Measurements from ENCODE around the gene SCAF8. TPM values are rescaled to one million over a fixed set of nuclear protein-coding genes. Genes with fewer than 3 reads are reported as not detected.

Gene SCAF8
- total RNA-seq, 1 experiment from 2014 or later: 49.5 TPM

DNA sequence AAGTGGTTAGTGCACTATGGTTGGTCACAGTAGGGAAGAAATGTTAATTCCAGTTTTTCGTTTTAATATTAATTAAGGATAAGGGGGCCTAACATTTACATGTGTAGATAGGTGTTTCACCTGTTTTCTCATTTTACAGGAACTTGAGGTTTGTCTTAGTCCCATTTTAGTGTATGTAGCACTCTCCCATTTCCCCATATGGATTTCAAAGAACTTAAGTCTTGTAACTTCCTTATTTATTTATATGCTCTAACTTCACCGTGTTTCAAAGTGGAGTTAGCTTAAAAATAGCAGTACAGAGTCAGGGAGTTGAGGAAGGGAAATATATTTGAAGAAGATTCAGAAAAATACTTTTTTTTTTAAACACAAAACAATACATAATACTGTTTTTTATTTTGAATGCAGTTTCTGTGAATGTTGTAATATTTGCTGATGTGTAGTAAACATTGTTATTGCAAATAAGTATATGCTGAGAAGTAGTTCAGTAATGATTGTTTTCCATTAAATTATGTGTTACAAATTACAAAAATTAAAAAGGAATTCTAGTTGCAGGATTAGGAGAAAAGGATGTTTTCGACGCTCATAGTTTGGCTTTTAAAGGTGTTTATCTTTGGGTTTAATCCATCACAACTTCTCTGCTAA, 3.5 kb downstream of the SCAF8 start:
- peaks cover 21% of the 10 kb centered on the region for H3K4me1 ChIP-seq (ENCODE audit: insufficient read depth, low read length, poor library complexity, severe bottlenecking)
- no peak for DNase-seq (ENCODE audit: low spot score)
- H3K27ac ChIP-seq (ENCODE audit: low read depth, low read length, poor library complexity, severe bottlenecking): no peak overlapping the region
- CTCF ChIA-PET: no interaction called here
- no peaks in the 10 kb centered on the region for H3K27me3 ChIP-seq (replicated peaks; ENCODE audit: insufficient read depth, low read depth, low read length, poor library complexity)
- POLR2A ChIA-PET (ENCODE audit: low non-redundant PET): no interaction called here
- no peaks in the 10 kb centered on the region for H3K9me3 ChIP-seq (ENCODE audit: low read depth, low read length, poor library complexity, severe bottlenecking)
- TF ChIP-seq EZH2 (IDR thresholded peaks at IDR 0.05; ENCODE audit: borderline replicate concordance, low read depth, low read length, poor library complexity, severe bottlenecking): no peak
- TF ChIP-seq, protein P1, sequence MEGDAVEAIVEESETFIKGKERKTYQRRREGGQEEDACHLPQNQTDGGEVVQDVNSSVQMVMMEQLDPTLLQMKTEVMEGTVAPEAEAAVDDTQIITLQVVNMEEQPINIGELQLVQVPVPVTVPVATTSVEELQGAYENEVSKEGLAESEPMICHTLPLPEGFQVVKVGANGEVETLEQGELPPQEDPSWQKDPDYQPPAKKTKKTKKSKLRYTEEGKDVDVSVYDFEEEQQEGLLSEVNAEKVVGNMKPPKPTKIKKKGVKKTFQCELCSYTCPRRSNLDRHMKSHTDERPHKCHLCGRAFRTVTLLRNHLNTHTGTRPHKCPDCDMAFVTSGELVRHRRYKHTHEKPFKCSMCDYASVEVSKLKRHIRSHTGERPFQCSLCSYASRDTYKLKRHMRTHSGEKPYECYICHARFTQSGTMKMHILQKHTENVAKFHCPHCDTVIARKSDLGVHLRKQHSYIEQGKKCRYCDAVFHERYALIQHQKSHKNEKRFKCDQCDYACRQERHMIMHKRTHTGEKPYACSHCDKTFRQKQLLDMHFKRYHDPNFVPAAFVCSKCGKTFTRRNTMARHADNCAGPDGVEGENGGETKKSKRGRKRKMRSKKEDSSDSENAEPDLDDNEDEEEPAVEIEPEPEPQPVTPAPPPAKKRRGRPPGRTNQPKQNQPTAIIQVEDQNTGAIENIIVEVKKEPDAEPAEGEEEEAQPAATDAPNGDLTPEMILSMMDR (conservative IDR thresholded peaks at IDR 0.05; ENCODE audit: low read depth, low read length): no peak
- intact Hi-C loops (cut with micrococcal nuclease; ENCODE audit: unreplicated experiment): no loop called here
- no TSS peak for BruUV-seq (replicated peaks)
- no peaks in the 10 kb centered on the region for H3K36me3 ChIP-seq (ENCODE audit: insufficient read depth, low read length, poor library complexity, severe bottlenecking)
- no peak overlapping the region for H3K4me3 ChIP-seq (ENCODE audit: low read depth, low read length, poor library complexity, severe bottlenecking)

DNA sequence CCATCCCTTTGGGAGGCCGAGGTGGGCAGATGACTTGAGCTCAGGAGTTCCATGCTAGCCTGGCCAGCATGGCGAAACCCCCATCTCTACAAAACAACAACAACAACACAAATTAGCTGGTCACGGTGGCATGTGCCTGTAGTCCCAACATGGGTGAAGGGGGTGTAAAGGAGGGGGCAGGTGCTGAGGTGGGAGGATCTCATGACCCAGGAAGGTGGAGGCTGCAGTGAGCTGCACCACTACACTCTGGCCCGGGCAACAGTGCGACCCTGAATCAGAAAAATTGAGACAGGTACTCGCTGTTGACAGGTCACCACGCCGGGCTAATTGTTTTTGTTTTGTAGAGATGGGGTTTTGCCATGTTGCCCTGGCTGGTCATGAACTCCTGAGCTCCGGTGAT, 4.2 kb downstream of the SCAF8 start:
- no TSS peak for BruUV-seq (replicated peaks)
- no peaks in the 10 kb centered on the region for H3K36me3 ChIP-seq (ENCODE audit: insufficient read depth, low read length, poor library complexity, severe bottlenecking)
- POLR2A ChIA-PET (ENCODE audit: low non-redundant PET): interaction anchor here (0.6 kb wide), 1 partner anchor 88 kb away, joined by 12 read pairs; no protein-coding TSS in a partner anchor
- no peak overlapping the region for H3K27ac ChIP-seq (ENCODE audit: low read depth, low read length, poor library complexity, severe bottlenecking)
- intact Hi-C loops (cut with micrococcal nuclease; ENCODE audit: unreplicated experiment): no loop called here
- TF ChIP-seq, protein P1 (conservative IDR thresholded peaks at IDR 0.05; ENCODE audit: low read depth, low read length): no peak
- no peak for TF ChIP-seq EZH2 (IDR thresholded peaks at IDR 0.05; ENCODE audit: borderline replicate concordance, low read depth, low read length, poor library complexity, severe bottlenecking)
- no peak for DNase-seq (ENCODE audit: low spot score)
- no peaks in the 10 kb centered on the region for H3K9me3 ChIP-seq (ENCODE audit: low read depth, low read length, poor library complexity, severe bottlenecking)
- no peaks in the 10 kb centered on the region for H3K27me3 ChIP-seq (replicated peaks; ENCODE audit: insufficient read depth, low read depth, low read length, poor library complexity)
- no peak overlapping the region for H3K4me3 ChIP-seq (ENCODE audit: low read depth, low read length, poor library complexity, severe bottlenecking)
- CTCF ChIA-PET: no interaction called here
- H3K4me1 ChIP-seq (ENCODE audit: insufficient read depth, low read length, poor library complexity, severe bottlenecking): peaks cover 19% of the 10 kb centered on the region

DNA sequence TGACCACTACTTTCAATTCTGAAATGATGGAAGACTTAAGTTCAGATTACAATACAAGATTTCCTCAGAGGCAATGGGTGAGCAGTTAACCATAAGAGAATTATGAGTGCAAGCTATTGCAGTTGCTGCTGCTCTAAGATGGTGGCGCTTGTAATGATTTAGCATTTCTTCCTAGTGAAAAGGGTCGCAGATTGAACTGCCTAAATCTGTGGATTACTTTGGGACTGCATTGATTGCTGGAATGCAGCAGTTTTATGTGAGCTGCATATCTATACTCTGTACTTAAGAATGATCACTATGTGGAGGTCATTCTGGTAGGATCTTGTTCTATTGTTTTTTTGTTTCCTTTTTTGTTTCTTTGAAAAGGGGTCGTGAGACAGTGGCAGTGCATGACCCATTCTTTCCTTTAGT, 5.3 kb downstream of the SCAF8 start:
- H3K27ac ChIP-seq (ENCODE audit: low read depth, low read length, poor library complexity, severe bottlenecking): peak overlapping the region; percentile 4
- ChIA-PET POLR2A (ENCODE audit: low non-redundant PET) (no interaction called here), CTCF (no interaction called here)
- no peaks in the 10 kb centered on the region for H3K9me3 ChIP-seq (ENCODE audit: low read depth, low read length, poor library complexity, severe bottlenecking)
- no TSS peak for BruUV-seq (replicated peaks)
- no peak overlapping the region for H3K4me3 ChIP-seq (ENCODE audit: low read depth, low read length, poor library complexity, severe bottlenecking)
- TF ChIP-seq, protein P1 (conservative IDR thresholded peaks at IDR 0.05; ENCODE audit: low read depth, low read length): no peak
- TF ChIP-seq EZH2 (IDR thresholded peaks at IDR 0.05; ENCODE audit: borderline replicate concordance, low read depth, low read length, poor library complexity, severe bottlenecking): no peak
- H3K36me3 ChIP-seq (ENCODE audit: insufficient read depth, low read length, poor library complexity, severe bottlenecking): no peaks in the 10 kb centered on the region
- intact Hi-C loops (cut with micrococcal nuclease; ENCODE audit: unreplicated experiment): no loop called here
- DNase-seq (ENCODE audit: low spot score): peak; percentile 27
- peaks cover 14% of the 10 kb centered on the region for H3K4me1 ChIP-seq (ENCODE audit: insufficient read depth, low read length, poor library complexity, severe bottlenecking)
- no peaks in the 10 kb centered on the region for H3K27me3 ChIP-seq (replicated peaks; ENCODE audit: insufficient read depth, low read depth, low read length, poor library complexity)

Data from A673 (cell line).